Vagina (tissue), 2 donors: ENCODE measurements around the gene RNF135. TPM values are rescaled to one million over a fixed set of nuclear protein-coding genes. Genes with fewer than 3 reads are reported as not detected.

Experiments
- DNase-seq, 2 donors: peaks; one replicate each; pipeline ENCODE4 v3.0.0-alpha.2; 2017; ENCODE audit errors: extremely low spot score in 2 of 2
- H3K27ac ChIP-seq: fragments of 200-600 bp; sonication (generic); one replicate; pipeline ENCODE4 v1.5.1; 2019
- H3K27me3 ChIP-seq: fragments of 200-600 bp; sonication (generic); one replicate; pipeline ENCODE4 v1.5.1; 2019
- H3K36me3 ChIP-seq, 2 donors: fragments of 200-600 bp; sonication (generic); one replicate each; pipeline ENCODE4 v1.5.1; 2017 to 2019
- H3K4me1 ChIP-seq: fragments of 200-600 bp; sonication (generic); one replicate; pipeline ENCODE4 v1.5.1; 2019
- H3K4me3 ChIP-seq, 2 donors: fragments of 200-600 bp; sonication (generic); 1 replicate in 1 of 2; 2 replicates in 1 of 2; pipeline ENCODE4 v1.5.1; 2016 to 2019
- H3K9me3 ChIP-seq: fragments of 200-600 bp; sonication (generic); one replicate; pipeline ENCODE4 v1.5.1; 2019
- CTCF ChIP-seq, 3 experiments: fragments of 450-650 bp in 2 of 3; fragments of 200-600 bp in 1 of 3; sonication (generic) in 1 of 3; IDR thresholded peaks; one replicate each; pipeline ENCODE4 v1.5.1; 2017 to 2019; ENCODE audit warnings: antibody characterized with exemption in 3 of 3, mild to moderate bottlenecking in 2 of 3, moderate library complexity in 2 of 3
- POLR2A ChIP-seq, 2 donors: fragments of 450-650 bp; IDR thresholded peaks; one replicate each; pipeline ENCODE4 v1.6.1; 2017; ENCODE audit warnings: antibody characterized with exemption in 2 of 2, mild to moderate bottlenecking in 2 of 2, moderate library complexity in 2 of 2
- POLR2AphosphoS5 ChIP-seq, 2 donors: sonication (generic); formaldehyde crosslinking; IDR thresholded peaks; one replicate each; pipeline ENCODE4 v1.9.0; 2017; ENCODE audit warnings: antibody characterized with exemption in 2 of 2, mild to moderate bottlenecking in 2 of 2, low read depth in 1 of 2; ENCODE audit not compliant: insufficient read depth in 1 of 2
- intact Hi-C: fragments of 100-400 bp; cut with DNase I; formaldehyde crosslinking; loops from one replicate; pipeline ENCODE4 v1.15.1; 2023
- small RNA-seq: library from RNA; depleted of rRNA; stranded (forward); fragments of <200 nt; gene quantifications from one replicate; pipeline ENCODE3, GENCODE V24; 2016
- total RNA-seq: library from RNA; depleted of rRNA; stranded (reverse); fragments of >200 nt; gene quantifications from one replicate; pipeline ENCODE4 v1.2.3, GENCODE V29; 2016

RNF135 gene
- total RNA-seq, 1 donor from 2014 or later, result 21.1 TPM

- Histone ChIP-seq H3K36me3 (no peaks in the 10 kb centered on the region), H3K27ac (no peak overlapping the region), H3K4me3 (no peak overlapping the region), H3K9me3 (no peaks in the 10 kb centered on the region), H3K4me1 (peaks cover 17% of the 10 kb centered on the region), H3K27me3 (no peaks in the 10 kb centered on the region)
- TF ChIP-seq POLR2AphosphoS5 (IDR thresholded peaks at IDR 0.05; ENCODE audit: insufficient read depth in 1 of 2, low read depth in 1 of 2) (no peak), CTCF (IDR thresholded peaks at IDR 0.05) (no peak), POLR2A (IDR thresholded peaks at IDR 0.05) (no peak)
- intact Hi-C loops, result no loop called here
- no peak for DNase-seq
These were observed 77.3 kb downstream of the RNF135 start for GRCh38 chr17:31048142-31048541.

GRCh38 chr17:31048780-31049179 lies 77.9 kb downstream of the RNF135 start:
- Histone ChIP-seq H3K27me3 (no peaks in the 10 kb centered on the region), H3K4me3 (no peak overlapping the region), H3K36me3 (no peaks in the 10 kb centered on the region), H3K27ac (no peak overlapping the region), H3K9me3 (no peaks in the 10 kb centered on the region), H3K4me1 (peaks cover 18% of the 10 kb centered on the region)
- TF ChIP-seq POLR2AphosphoS5 (IDR thresholded peaks at IDR 0.05; ENCODE audit: insufficient read depth in 1 of 2, low read depth in 1 of 2) (no peak), POLR2A (IDR thresholded peaks at IDR 0.05) (no peak), CTCF (IDR thresholded peaks at IDR 0.05) (no peak)
- intact Hi-C loops, result no loop called here
- no peak for DNase-seq

Small RNA genes within 50 kb of the gene (small RNA-seq; reads per million reads assigned to genes)
- gene AC138207.3, result not detected
- gene RN7SL138P, result not detected

Other genes with a start within 250 kb of the RNF135 start
- gene CRLF3, start 146.3 kb upstream of the RNF135 start, total RNA-seq, result 13.3 TPM
- gene ATAD5, start 139.1 kb upstream of the RNF135 start, total RNA-seq, result 2.7 TPM
- gene TEFM, start 64.8 kb upstream of the RNF135 start, total RNA-seq, result 5.6 TPM
- gene ADAP2, start 49.1 kb upstream of the RNF135 start, total RNA-seq, result 14.0 TPM
- gene NF1, start 123.9 kb downstream of the RNF135 start, total RNA-seq, result 58.7 TPM